GM03348 (cell line): ENCODE data around the gene ANKRD62.
"Not testable (repeated sequence)": the region's sequence is repeated elsewhere in the genome, so short reads cannot be mapped to it uniquely, and the experiment has no call there.

Source experiments
- DNase-seq: peaks from one replicate; pipeline ENCODE4 v3.0.0; 2012; ENCODE audit warnings: low spot score

Gene ANKRD62

DNA sequence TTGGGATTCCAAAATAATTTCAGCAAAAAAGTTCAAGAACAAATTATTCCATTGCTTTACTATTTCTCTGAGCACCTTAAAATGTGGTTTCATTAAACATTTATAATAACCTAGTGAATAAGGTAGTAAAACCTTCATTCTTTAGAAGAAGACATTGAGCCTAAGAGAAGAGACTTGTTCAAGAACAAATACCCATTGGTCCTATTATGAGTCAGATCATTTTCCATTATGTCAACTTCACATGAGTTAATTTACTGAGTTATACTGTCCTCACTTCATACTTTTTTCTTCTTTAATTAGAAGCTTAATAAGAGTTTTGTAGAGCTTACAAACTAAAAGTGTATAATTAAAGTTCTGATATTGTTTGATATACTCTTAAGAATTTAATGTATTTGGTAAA, 5.5 kb downstream of the ANKRD62 start:
- DNase-seq = no peak

DNA sequence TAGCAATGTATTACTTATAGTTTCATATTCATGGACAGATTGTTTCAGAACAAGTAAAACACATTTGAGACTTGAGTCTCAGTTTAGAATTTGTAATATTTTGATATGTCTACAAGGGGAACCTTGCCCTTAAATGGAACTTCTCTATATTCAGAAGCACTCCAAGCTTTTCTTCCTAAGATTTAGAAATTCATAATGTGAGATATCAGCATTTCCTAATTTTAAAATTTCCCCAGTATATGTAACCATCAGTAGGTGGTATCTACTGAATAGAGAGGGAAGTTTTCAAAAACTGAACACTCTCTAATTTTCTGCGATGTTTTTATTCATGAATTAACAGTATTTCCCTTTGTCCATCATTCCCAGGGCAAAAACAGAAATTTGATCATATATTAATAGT, 7.6 kb downstream of the ANKRD62 start:
- DNase-seq = no peak

- no peak for DNase-seq
Measured at GRCh38 chr18:12102136-12102842, 8.6 kb downstream of the ANKRD62 start.

- no peak for DNase-seq
Measured at GRCh38 chr18:12106471-12106870, 12.8 kb downstream of the ANKRD62 start.

- no peak for DNase-seq
Measured at GRCh38 chr18:12109836-12110235, 16.2 kb downstream of the ANKRD62 start.

DNA sequence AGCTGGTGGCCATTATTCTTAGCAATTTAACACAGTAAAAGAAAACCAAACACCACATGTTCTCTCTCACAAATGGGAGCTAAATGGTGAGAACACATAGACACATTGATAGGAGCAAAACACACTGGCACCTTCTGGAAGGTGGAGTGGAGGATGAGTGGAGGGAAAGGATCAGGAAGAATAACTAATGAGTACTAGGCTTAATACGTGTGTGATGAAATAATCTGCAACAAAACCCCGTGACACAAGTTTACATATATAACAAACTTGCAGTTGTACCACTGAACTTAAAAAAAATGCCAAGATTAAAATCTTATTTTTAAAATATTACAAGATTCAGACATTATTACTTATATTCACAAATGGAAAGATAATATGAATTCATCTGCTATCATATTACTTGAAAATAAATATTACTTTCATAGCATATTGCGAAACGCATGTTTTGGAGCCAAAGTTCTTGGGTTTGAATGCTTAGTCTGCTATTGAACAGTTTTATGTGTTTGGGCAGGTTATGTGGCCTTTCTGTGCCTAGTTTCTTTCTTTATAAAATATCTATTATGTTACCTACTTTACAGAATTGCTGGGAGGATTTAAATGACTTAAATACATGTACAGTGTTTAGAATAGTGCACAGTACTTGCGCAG, 20.5 kb downstream of the ANKRD62 start:
- DNase-seq = no peak

DNA sequence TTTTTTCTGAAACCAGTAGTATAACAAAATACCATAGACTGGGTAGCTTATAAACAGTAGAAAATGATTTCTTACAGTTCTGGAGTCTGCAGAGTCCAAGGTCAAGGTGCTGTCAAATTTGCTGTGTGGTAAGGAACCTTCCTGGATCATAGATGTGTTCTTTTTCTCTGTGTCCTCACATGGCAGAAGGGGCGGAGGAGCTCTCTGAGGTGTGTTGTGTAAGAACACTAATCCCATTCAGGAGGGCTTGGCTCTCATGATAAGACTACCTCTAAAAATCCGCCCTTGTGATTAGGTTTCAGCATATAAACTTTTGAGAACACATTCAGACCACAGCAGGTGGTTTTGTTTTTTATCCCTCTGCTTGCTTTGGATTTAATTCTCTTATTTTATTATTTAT, 25.7 kb downstream of the ANKRD62 start:
- no peak for DNase-seq

DNA sequence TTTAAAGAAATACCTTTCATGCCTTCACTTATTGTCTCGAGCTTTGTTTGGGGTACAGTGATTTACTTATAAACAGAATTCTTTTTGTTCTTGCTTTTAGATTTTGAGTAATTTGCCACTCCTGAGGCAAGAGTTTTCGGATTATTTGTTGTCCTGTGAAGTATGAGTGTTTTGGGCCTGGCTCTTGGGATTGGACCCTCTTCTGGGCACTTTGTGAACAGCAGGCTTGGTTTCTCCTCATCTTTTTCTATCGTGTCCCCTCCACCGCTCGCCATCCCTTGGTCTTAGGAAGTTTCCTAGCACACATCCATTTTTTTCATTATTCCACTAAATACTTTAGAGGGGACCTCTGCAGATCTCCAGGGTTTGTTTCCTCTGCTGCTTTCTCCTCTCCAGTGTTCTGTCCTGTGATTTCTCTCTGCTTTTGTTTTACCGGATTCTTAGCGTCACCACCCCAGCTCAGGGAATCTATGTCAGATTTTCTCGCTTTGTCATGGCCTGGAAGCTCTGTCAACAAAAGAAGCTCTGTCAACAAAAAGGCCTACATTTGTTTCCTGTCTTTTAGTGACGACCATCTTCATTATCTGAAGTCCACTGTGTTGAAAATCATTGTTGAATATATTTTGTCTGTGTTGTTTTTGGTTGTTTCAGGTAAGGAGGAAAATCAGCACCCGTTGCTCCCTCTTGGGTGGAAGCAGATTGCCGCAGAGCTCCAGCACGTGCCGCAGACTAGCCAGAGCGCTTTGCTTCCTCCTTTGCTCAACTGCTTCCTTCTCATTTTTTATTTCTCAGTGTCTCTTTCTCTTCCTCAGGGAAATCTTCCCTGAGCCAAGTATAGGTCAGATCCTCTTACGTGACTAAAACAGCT, 27.8 kb downstream of the ANKRD62 start:
- DNase-seq = no peak

DNA sequence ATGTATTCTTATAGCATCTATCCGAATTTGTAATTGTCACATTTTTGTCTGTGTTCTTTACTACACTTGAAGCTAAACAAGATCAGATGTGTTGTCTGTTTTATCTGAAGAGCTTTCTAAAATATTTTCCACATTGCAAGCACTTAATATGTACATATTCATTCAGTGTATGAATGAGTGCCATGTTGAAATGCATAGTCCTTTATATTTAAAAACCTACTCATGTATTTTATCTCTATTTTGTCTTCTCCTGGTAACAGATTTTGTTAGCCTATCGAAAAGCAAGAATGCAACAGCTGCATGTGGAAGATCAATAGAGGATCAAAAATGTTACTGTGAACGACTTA, 28.4 kb downstream of the ANKRD62 start:
- DNase-seq = not testable (repeated sequence)

GRCh38 chr18:12127647-12128046, 34.0 kb downstream of the ANKRD62 start:
- not testable (repeated sequence) for DNase-seq

- DNase-seq = not testable (repeated sequence)
Measured at GRCh38 chr18:12138831-12139230, 45.2 kb downstream of the ANKRD62 start.

DNA sequence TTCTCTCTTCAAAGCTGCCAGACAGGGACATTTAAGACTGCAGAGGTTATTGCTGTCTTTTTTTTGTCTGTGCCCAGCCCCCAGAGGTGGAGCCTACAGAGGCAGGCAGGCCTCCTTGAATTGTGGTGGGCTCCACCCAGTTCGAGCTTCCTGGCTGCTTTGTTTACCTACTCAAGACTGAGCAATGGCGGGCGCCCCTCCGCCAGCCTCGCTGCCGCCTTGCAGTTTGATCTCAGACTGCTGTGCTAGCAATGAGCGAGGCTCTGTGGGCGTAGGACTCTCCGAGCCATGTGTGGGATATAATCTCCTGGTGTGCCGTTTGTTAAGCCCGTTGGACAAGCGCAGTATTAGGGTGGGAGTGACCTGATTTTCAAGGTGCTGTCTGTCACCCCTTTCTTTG, 47.2 kb downstream of the ANKRD62 start:
- not testable (repeated sequence) for DNase-seq

GRCh38 chr18:12141778-12142177, 48.1 kb downstream of the ANKRD62 start:
- DNase-seq = not testable (repeated sequence)

- DNase-seq = not testable (repeated sequence)
Measured at GRCh38 chr18:12149431-12149830, 55.8 kb downstream of the ANKRD62 start.

DNA sequence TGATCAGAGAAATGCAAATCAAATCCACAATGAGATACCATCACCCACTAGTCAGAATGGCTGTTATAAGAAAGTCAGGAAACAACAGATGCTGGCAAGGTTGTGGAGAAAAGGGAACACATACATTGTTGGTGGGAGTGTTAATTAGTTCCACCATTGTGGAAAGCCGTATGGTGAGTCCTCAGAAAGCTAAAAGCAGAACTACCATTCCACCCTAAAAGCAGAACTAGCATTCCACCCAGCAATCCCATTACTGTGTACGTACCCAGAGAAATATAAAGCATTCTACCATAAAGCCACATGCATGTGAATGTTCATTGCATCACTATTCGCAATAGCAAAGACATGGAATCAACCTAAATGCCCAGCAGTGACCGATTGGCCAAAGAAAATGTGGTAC, 60.7 kb downstream of the ANKRD62 start:
- no peak for DNase-seq

GRCh38 chr18:12155996-12156395, 62.4 kb downstream of the ANKRD62 start:
- DNase-seq = no peak

DNA sequence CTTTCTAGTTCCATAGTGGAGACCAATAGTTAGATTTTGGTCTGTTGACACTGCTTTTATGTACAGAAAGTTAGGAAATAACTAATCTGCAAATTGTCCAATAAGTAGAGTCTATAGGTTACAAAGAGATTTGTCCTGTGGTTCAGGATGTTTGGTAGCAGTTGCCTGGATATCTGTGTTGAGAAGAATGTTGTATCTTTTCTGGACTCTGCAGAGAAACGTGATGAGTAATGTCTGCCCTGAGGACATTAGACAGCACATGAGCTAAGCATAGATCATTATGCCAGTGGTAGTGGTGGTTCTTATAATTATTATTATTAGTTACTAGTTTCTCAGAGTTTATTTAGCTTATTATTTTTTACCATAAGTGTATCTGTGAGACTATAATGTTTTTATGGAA, 65.8 kb downstream of the ANKRD62 start:
- DNase-seq = no peak

DNA sequence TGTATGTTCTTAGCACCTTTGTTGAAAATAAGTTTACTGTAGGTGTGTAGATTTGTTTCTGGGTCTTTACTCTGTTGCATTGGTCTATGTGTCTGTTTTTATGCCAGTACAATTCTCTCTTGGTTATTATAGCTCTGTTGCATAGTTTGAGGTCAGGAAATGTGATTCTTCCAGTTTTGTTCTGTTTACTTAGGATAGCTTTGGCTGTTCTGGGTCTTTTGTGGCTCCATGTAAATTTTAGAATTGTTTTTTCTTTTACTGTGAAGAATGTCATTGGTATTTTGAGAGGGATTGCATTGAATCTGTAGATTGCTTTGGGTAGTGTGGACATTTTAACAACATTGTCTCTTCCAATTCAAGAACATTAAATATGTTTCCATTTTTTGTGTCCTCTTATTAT, 69.1 kb downstream of the ANKRD62 start:
- no peak for DNase-seq

- DNase-seq = no peak
Measured at GRCh38 chr18:12165038-12165768, 71.6 kb downstream of the ANKRD62 start.
